NCI-H2196 treated with DMSO at 0.1 percent for 48 hours (cell line): ENCODE results near the gene KRT83.
A peak's percentile ranks its signal among the peaks of the same experiment; 100 is the strongest.
"Not testable (repeated sequence)": the region's sequence is repeated elsewhere in the genome, so short reads cannot be mapped to it uniquely, and the experiment has no call there.

Source experiments
- DNase-seq: peaks from one replicate; lab custom pipeline; 2025; ENCODE audit not compliant: unreplicated experiment; lab: John Stamatoyannopoulos, UW

The KRT83 gene

GRCh38 chr12:52353766-52354165, 32.6 kb upstream of the KRT83 start:
- DNase-seq = no peak

GRCh38 chr12:52352951-52353350, 31.8 kb upstream of the KRT83 start:
- no peak for DNase-seq

DNA sequence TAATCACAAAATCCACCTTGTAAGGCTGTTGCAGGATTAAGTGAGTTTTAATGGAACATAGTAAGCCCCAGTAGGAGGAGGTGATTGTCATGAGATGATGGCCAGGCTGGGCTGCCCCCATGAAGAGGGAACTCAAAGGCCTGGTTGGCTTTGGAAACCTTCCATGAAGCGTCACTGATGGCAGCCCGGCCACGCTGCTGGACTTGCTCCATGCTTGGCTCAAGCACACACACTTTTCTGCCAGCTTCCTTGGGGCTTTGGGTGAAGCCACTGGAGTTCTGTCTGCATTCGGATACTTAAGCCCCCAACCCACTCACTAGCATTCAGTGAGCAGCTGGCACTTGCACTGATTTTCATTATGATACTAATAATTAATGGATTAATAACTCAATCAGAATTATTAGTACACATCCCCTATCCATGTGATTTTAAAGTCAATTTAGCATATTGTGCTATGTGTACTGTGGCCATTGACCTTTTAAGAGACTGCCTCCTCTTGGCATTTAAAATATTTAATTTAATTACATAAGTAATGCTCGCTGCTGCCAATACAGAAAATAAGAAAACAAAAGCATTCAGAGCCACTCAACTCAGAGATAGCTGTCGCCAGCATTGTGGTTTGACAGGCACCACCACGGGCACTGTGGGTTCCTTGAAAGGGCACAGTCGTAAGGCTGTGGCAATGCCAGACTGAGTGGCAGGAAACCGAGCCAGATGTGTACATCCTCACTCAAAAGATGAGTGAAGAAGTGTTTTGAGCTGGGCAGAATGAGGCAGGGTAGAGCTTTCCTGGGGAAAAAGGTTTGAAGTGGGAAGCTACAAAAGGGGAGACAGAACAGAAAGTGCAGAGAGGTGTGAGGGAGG, 30.2 kb upstream of the KRT83 start:
- no peak for DNase-seq

- DNase-seq = no peak
Observed at GRCh38 chr12:52350786-52351185, 29.6 kb upstream of the KRT83 start.

DNA sequence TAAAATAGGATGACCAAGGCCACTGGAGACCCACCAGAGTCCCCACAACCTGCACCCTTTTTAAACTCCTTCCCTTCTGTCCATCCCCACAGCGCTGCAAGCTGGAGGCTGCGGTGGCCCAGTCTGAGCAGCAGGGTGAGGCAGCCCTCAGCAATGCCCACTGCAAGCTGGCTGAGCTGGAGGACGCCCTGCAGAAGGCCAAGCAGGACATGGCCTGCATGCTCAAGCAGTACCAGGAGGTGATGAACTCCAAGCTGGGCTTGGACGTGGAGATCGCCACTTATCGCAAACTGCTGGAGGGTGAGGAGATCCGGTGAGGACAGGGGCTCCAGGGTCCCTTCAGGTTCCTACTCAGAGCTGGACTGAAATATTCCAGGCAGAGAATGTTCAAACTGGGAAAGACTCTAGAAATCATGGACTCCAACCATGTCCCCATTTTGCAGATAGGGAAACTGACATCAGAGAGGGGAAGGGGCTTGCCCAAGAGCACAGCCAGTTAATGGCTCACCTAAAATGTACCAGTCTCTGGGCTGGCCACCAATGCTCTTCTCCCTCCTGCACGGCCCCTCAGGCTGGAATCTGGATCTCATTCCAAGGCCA, 28.9 kb upstream of the KRT83 start:
- no peak for DNase-seq

DNA sequence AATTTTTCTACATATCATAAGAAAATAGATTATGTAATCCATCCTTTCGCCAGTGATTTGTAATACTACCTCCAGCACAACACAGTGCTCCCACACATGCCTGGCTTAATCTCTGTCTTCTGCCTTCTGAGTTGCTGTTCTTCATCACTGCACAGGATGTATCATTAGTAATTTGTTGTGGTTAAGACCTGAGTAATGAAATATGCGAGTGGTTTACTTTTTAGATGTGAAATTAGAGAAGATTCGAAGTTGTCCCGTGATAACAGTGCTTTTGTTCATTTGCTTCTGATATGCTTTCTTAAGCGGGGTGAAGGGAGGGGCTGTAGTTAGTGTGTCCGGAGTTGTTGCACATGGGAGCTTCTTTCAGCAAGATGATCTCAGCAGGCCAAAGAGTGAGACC, 28.0 kb upstream of the KRT83 start:
- no peak for DNase-seq

- DNase-seq = no peak
Observed at GRCh38 chr12:52347551-52348510, 26.6 kb upstream of the KRT83 start.

DNA sequence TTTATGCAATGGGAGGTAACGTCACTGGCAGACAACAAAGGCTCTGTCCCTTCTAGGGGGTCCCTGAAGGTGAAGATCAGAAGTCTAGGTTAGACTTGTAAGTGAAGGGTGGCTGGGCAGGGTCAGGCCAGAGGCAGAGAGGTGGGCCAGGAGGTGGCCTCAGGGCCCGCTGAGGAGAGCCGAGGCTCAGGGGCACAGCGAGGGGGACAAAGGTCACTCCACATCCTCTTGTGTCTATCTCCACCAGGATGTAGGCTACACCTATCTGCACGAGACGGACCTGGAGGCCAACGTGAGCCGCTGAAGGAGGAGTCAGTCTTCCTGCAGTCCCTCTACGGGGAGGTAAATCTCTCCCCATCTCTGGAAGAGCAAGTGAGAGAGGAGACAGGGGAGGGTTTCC, 25.8 kb upstream of the KRT83 start:
- DNase-seq = no peak

DNA sequence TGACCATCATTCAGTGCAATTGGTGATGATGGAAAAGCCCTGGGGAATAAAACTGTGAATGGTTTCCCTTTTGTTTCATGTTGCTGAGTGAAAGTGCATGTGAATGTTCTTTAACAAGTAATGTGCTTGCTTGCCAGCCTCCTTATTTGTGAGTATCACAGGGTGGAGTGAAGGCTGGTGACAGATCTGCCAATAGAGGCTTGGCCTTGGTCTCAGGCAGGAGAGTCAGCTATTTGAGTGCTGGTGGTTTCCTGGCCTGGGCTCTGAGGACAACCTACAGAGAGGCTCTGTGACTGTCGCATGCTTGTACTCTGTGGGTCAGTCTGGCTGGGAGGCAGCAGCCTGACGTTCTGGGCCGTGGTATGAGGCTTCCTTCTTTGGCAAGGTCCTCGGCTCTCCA, 25.4 kb upstream of the KRT83 start:
- DNase-seq = no peak

DNA sequence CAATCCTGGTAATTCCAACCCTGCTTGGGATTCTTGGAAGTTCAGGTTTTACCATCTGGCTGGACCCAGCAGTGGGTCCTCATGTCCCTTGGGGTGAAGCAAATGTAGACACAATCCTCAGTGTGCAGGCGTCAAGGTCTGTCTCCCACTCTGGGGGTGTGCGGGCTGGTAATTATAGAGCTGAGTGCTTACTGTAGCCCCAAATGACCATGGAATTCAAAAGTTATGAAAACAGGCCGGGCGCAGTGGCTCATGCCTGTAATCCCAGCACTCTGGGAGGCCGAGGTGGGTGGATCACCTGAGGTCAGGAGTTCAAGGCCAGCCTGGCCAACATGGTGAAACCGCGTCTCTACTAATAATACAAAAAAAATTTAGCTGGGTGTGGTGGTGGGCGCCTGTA, 23.8 kb upstream of the KRT83 start:
- not testable (repeated sequence) for DNase-seq

- DNase-seq = no peak
Observed at GRCh38 chr12:52344111-52344510, 22.9 kb upstream of the KRT83 start.

GRCh38 chr12:52343550-52343949, 22.4 kb upstream of the KRT83 start:
- no peak for DNase-seq

DNA sequence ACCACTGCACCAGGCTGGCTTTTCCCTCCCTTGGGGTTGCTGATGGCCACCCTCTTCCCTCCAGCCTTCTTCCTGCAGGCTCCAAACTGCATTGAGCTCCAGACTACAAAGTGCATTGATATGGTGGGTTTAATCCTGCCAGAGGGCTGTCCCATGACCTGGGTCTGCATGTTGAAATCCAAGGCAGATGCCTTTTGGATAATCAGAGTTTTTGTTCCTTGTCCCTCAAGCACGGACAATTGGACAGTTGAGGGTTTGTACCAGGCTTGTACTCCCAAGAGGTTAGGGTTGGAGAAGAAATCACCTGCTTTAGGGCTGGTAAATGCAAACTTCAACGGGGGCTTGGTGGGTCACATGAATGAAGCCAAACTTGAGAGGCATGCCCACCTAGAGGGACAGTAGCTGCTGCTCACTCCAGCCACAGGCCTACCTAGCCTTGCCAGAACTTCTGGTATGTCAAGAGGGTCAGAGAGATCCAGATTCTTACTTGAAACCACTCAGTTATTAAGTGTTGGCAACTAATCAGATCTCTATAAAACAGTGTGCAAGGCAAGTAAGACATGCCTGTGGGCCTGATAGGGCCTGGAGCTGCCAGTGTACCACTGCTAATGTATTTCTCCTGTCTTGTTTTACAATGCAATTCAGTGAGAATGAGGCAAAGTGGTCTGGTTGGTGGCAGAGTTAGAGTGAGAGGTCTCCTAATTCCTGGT, 21.7 kb upstream of the KRT83 start:
- DNase-seq = no peak

DNA sequence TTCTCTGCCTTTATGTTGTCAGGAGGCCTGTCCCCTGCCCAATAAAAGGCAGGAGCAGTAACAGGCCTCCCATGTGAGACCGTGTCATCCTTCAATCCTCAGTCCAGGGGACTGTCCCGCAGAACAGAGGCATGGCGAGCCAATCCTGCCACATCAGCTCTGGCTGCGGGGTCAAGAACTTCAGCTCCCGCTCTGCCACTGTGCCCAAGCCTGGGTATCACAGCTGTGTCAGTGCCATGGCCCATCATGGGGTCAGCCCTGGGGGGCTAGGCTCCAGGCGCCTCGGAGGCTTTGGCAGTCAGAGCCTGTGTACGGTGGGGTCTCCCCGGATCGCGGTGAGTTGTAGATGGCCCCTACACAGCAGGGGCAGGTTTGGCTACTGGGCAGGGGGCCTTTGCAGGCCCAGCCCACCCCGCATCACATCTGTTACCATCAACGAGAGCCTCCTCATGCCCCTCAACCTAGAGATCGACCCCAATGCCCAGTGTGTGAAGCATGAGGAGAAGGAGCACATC, 19.9 kb upstream of the KRT83 start:
- no peak for DNase-seq

DNA sequence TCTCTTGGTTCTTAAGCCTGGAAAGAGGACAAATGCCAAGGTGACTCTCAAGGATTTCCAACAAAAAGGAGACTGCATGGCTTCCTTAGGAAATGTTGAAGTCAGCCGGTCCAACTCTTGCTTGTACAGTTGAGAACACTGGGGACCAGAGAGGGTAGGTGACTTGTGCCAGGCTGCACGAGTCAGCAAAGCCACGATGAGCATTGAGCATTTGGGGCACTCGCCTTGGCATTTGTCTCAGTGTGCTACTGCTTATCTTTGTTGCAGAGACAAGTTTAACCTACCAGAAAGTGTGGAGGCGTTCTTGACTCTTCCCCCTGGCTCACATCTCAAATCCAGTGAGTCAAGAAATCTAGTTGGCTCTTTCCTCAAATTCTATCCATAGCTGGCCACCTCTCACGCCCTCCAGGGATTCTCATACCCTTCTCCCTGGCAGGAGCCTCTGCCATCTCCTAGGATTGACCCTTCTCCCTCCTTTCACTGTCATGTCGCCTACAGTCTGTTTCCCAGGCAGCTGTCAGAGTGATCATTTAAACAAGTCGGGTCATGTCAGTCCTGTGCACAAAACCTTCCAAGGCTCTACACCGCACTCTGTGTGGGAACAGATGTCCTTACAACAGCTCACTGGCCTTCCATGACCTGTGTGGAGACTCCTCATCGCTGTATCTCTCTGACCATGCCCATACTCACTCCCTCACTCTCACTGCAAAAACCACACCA, 17.2 kb upstream of the KRT83 start:
- DNase-seq = no peak

DNA sequence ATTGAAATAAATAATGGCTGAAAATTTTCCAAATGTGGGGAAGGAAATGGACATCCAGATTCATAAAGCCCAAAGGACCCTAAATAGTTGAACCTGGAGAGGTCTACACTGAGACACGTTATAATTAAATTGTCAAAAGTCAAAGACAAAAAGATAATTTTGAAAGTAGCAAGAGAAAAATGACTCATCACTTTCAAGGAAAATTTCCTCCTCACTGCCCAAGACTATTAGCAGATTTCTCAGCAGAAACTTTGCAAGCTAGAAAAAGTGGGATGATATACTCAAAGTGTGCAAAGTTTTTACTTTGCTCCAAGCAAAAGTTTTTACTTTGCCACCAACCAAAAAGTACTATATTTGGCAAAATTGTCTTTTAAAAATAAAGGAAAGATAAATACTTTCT, 15.9 kb upstream of the KRT83 start:
- no peak for DNase-seq

DNA sequence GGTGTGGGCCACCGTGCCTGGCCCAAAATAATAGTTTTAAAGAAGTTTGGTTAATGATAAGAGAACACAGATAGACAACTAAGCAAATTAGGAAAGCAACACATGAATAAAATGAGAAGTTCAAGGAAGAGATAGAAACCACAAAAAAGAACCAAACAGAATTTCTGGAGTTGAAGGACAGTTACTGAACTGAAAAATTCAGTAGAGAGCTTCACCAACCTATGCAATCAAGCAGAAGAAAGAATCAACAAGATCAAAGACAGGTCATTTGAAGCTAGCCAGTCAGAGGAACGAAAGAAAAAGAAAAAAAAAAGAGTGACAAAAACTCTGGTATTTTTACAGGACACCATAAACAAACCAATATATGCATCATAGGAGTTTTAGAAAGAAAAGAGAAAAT, 15.4 kb upstream of the KRT83 start:
- no peak for DNase-seq

- DNase-seq = peak; percentile 91
Observed at GRCh38 chr12:52335598-52336262, 14.5 kb upstream of the KRT83 start.

DNA sequence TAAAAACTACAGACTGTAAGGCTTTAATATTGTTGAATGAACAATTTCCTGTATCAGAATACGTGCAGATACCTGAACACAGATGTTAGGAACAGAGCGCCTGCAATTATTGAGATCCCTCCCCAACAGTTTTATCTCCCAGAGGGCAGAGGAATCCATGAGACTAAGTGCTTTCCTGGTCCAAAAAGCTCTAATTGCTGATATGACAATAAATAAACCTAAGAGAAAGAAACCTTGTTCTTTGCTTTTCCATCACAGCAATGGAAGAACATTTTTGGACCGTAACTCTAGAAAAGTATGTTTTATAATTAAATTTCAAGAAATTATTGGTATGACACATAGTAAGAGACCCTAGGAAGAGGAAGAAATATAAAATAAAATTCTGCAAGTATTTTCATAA, 13.0 kb upstream of the KRT83 start:
- DNase-seq = no peak

DNA sequence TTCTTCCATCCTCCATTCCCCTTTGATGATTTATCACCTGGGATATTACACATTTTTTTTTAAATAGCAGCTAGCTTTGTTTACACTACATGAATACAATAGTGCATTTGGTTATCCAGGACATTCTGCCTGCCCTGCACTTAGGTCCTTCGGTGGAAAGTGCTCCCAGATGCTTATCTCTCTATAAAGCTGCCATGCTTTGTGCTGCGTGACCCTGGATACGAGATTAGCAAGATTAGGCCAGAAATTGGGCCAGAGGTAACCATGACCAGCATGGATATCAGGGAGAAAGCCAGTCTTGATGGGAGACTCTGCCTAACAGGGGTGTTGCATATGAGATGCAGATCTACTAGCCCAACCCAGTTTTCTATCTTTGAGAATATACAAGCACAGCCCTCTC, 12.1 kb upstream of the KRT83 start:
- no peak for DNase-seq
